Keratinocyte (primary cell): ENCODE results near the gene SLC6A17.

Source experiments
- EZH2 ChIP-seq: IDR thresholded peaks from one replicate; pipeline ENCODE4 v1.6.1; 2012; ENCODE audit warnings: inconsistent platforms, mild to moderate bottlenecking, low read length, moderate library complexity
- TF ChIP-seq, protein P1 (sequence below), 3 experiments: IDR thresholded peaks in 1 of 3; conservative IDR thresholded peaks in 1 of 3; optimal IDR thresholded peaks in 1 of 3; 2 replicates in 2 of 3; 3 replicates in 1 of 3; pipeline versions ENCODE3 to v1.5.1; 2011; ENCODE audit warnings: low read length in 3 of 3, mild to moderate bottlenecking in 3 of 3, moderate library complexity in 2 of 3, control low read depth in 1 of 3, inconsistent platforms in 1 of 3; ENCODE audit not compliant: insufficient read depth in 2 of 3; ENCODE audit errors: extremely low read depth in 1 of 3

DNA sequence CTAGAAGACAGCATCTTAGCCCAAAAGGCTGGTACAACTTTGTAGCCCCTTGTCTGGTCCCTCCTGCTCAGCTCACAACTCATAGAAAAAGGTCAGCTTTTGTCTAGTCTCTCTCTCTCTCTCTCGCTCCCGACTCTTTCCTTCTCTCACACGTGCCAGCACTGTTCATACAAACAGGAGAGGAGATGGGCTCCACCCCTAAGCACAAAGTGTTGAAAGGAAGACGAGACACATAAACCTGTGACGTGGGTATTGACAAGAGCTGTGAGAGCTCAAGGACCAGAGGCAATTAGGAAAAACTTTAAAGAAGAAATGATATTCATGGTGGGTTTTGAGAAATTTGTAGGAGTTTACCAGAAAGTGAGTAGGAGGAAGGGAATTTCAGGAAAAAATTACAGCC, 36.3 kb downstream of the SLC6A17 start:
- TF ChIP-seq, protein P1, sequence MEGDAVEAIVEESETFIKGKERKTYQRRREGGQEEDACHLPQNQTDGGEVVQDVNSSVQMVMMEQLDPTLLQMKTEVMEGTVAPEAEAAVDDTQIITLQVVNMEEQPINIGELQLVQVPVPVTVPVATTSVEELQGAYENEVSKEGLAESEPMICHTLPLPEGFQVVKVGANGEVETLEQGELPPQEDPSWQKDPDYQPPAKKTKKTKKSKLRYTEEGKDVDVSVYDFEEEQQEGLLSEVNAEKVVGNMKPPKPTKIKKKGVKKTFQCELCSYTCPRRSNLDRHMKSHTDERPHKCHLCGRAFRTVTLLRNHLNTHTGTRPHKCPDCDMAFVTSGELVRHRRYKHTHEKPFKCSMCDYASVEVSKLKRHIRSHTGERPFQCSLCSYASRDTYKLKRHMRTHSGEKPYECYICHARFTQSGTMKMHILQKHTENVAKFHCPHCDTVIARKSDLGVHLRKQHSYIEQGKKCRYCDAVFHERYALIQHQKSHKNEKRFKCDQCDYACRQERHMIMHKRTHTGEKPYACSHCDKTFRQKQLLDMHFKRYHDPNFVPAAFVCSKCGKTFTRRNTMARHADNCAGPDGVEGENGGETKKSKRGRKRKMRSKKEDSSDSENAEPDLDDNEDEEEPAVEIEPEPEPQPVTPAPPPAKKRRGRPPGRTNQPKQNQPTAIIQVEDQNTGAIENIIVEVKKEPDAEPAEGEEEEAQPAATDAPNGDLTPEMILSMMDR (optimal IDR thresholded peaks at IDR 0.05 in 1 of 3, IDR thresholded peaks at IDR 0.05 in 1 of 3, conservative IDR thresholded peaks at IDR 0.05 in 1 of 3; ENCODE audit: extremely low read depth in 1 of 3, insufficient read depth in 2 of 3, low read length in 3 of 3) = no peak
- TF ChIP-seq EZH2 = no peak
